ENCODE data around the gene EPHA8. TPM values are rescaled to one million over a fixed set of nuclear protein-coding genes. Genes with fewer than 3 reads are reported as not detected.

EPHA8 gene
- total and polyA plus RNA-seq, 9 of the 15 experiments (the other 6 are each of a cell fraction or from before 2014, with no cell fraction given): not detected

GRCh38 chr1:22553104-22553880, 10.0 kb upstream of the EPHA8 start:
- no peak for FAIRE-seq

GRCh38 chr1:22553991-22554522, 9.2 kb upstream of the EPHA8 start:
- no peaks in the 10 kb centered on the region for H3K36me3 ChIP-seq (ENCODE audit: control insufficient read depth, insufficient read depth, low read length)
- 0 out of 4 replicates have a peak overlapping the region, but pooled peaks of 1 of the 2 experiments have one; percentile 32 for H3K9ac ChIP-seq (ENCODE audit: insufficient read depth in 1 of 2, low read depth in 2 of 2, low read length in 2 of 2)
- H3K9me1 ChIP-seq (ENCODE audit: control insufficient read depth, insufficient read depth, low read length): no peaks in the 10 kb centered on the region
- FAIRE-seq (peak; percentile 56), DNase-seq (ENCODE audit: extremely low read depth in 1 of 4, low spot score in 3 of 4) (peak in 1 of 4 experiments; percentile 36), ATAC-seq (peak; percentile 67)
- POLR2A ChIA-PET: interaction anchor here (0.6 kb wide), 1 partner anchor 61 kb away, joined by 3 read pairs; no protein-coding TSS in a partner anchor
- no peaks in the 10 kb centered on the region for H3K9me3 ChIP-seq (replicated peaks; ENCODE audit: control insufficient read depth, insufficient read depth, low read depth, low read length)
- no peak overlapping the region for H3K4me3 ChIP-seq
- intact Hi-C loops (cut with micrococcal nuclease): no loop called here
- 0% methylated on average over 8 of the region's 8 CpGs for WGBS (ENCODE audit: insufficient coverage, low coverage, missing lambda C conversion rate)
- no peak overlapping the region for H3K27ac ChIP-seq (ENCODE audit: extremely low read depth, low read depth, low read length)
- H4K20me1 ChIP-seq (replicated peaks; ENCODE audit: control insufficient read depth, insufficient read depth, low read length): peaks cover 32% of the 10 kb centered on the region
- H3K4me2 ChIP-seq (ENCODE audit: insufficient read depth, low read length): no peak overlapping the region
- CTCF ChIA-PET (ENCODE audit: low intra/inter-chr PET ratio): no interaction called here
- in situ Hi-C loops (cut with MboI): no loop called here
- no peaks in the 10 kb centered on the region for H3K79me2 ChIP-seq (ENCODE audit: control insufficient read depth, insufficient read depth, low read length)
- H3K4me1 ChIP-seq (replicated peaks in 1 of 2; ENCODE audit: control insufficient read depth in 2 of 2, insufficient read depth in 2 of 2, low read length in 2 of 2): peaks cover 0 to 15% of the 10 kb centered on the region in 2 experiments; a peak in 1 of 5 replicates
- H3K27me3 ChIP-seq (ENCODE audit: control insufficient read depth in 2 of 2, insufficient read depth in 2 of 2, low read length in 2 of 2): peaks cover 52 to 85% of the 10 kb centered on the region in 2 experiments
- BruUV-seq (replicated peaks): no TSS peak
- no peak overlapping the region for H2AFZ ChIP-seq (ENCODE audit: low read depth, low read length)
- TF ChIP-seq MCM5 (IDR thresholded peaks at IDR 0.05; ENCODE audit: low read depth): no peak
- TF ChIP-seq ERF (CRISPR knock-in tag; IDR thresholded peaks at IDR 0.05): no peak
- TF ChIP-seq ZSCAN32 (CRISPR knock-in tag; IDR thresholded peaks at IDR 0.05): no peak
- TF ChIP-seq, protein P1, sequence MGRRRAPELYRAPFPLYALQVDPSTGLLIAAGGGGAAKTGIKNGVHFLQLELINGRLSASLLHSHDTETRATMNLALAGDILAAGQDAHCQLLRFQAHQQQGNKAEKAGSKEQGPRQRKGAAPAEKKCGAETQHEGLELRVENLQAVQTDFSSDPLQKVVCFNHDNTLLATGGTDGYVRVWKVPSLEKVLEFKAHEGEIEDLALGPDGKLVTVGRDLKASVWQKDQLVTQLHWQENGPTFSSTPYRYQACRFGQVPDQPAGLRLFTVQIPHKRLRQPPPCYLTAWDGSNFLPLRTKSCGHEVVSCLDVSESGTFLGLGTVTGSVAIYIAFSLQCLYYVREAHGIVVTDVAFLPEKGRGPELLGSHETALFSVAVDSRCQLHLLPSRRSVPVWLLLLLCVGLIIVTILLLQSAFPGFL (CRISPR knock-in tag; IDR thresholded peaks at IDR 0.05): no peak
- TF ChIP-seq SMARCA5 (IDR thresholded peaks at IDR 0.05): peak; percentile 67; the same call in 1 of the 2 replicates
- TF ChIP-seq, protein P2, sequence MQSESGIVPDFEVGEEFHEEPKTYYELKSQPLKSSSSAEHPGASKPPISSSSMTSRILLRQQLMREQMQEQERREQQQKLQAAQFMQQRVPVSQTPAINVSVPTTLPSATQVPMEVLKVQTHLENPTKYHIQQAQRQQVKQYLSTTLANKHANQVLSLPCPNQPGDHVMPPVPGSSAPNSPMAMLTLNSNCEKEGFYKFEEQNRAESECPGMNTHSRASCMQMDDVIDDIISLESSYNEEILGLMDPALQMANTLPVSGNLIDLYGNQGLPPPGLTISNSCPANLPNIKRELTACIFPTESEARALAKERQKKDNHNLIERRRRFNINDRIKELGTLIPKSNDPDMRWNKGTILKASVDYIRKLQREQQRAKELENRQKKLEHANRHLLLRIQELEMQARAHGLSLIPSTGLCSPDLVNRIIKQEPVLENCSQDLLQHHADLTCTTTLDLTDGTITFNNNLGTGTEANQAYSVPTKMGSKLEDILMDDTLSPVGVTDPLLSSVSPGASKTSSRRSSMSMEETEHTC (IDR thresholded peaks at IDR 0.05): no peak
- TF ChIP-seq SIN3A (IDR thresholded peaks at IDR 0.05; ENCODE audit: borderline replicate concordance in 2 of 2, control insufficient read depth in 1 of 2, low read depth in 2 of 2, low read length in 2 of 2): no peak
- no peak for TF ChIP-seq RNF2 (IDR thresholded peaks at IDR 0.05)
- no peak for TF ChIP-seq KLF13 (tag; IDR thresholded peaks at IDR 0.05; ENCODE audit: borderline replicate concordance, low read depth)
- no peak for TF ChIP-seq ZNF184 (CRISPR knock-in tag; IDR thresholded peaks at IDR 0.05)

More at GRCh38 chr1:22553104-22553880, 10.0 kb upstream of the EPHA8 start:
- 1% methylated on average over 18 of the region's 18 CpGs for WGBS (ENCODE audit: insufficient coverage, low coverage, missing lambda C conversion rate)
- H4K20me1 ChIP-seq (replicated peaks; ENCODE audit: control insufficient read depth, insufficient read depth, low read length): peaks cover 37% of the 10 kb centered on the region
- H3K36me3 ChIP-seq (ENCODE audit: control insufficient read depth, insufficient read depth, low read length): no peaks in the 10 kb centered on the region
- CTCF ChIA-PET (ENCODE audit: low intra/inter-chr PET ratio): no interaction called here
- DNase-seq (ENCODE audit: extremely low read depth in 1 of 4, low spot score in 3 of 4) (no peak), ATAC-seq (no peak)
- peaks cover 58 to 87% of the 10 kb centered on the region in 2 experiments for H3K27me3 ChIP-seq (ENCODE audit: control insufficient read depth in 2 of 2, insufficient read depth in 2 of 2, low read length in 2 of 2)
- TF ChIP-seq TCFL5 (CRISPR knock-in tag; conservative IDR thresholded peaks at IDR 0.05) (no peak), ZNF347 (CRISPR knock-in tag; IDR thresholded peaks at IDR 0.05; ENCODE audit: low read depth) (no peak), BDP1 (IDR thresholded peaks at IDR 0.05; ENCODE audit: insufficient read depth, insufficient read length) (no peak), KLF1 (tag; IDR thresholded peaks at IDR 0.05) (no peak), MTA2 (IDR thresholded peaks at IDR 0.05; ENCODE audit: low read depth) (no peak), ZNF436 (CRISPR knock-in tag; IDR thresholded peaks at IDR 0.05) (no peak)
- no peaks in the 10 kb centered on the region for H3K79me2 ChIP-seq (ENCODE audit: control insufficient read depth, insufficient read depth, low read length)
- no peak overlapping the region for H3K4me2 ChIP-seq (ENCODE audit: insufficient read depth, low read length)
- in situ Hi-C loops (cut with MboI): no loop called here
- 0 out of 4 replicates have a peak overlapping the region, but pooled peaks of 1 of the 2 experiments have one; percentile 55 for H3K9ac ChIP-seq (ENCODE audit: insufficient read depth in 1 of 2, low read depth in 2 of 2, low read length in 2 of 2)
- H3K9me1 ChIP-seq (ENCODE audit: control insufficient read depth, insufficient read depth, low read length): no peaks in the 10 kb centered on the region
- no TSS peak for BruUV-seq (replicated peaks)
- H3K9me3 ChIP-seq (replicated peaks; ENCODE audit: control insufficient read depth, insufficient read depth, low read depth, low read length): no peaks in the 10 kb centered on the region
- POLR2A ChIA-PET: interaction anchor here (0.5 to 1.0 kb wide), 3 partner anchors 23 to 77 kb away, joined by 3 read pairs; no protein-coding TSS in a partner anchor
- no peak overlapping the region for H3K4me3 ChIP-seq
- H2AFZ ChIP-seq (ENCODE audit: low read depth, low read length): no peak overlapping the region
- intact Hi-C loops (cut with micrococcal nuclease): no loop called here
- peaks cover 0 to 15% of the 10 kb centered on the region in 2 experiments; a peak in 1 of 5 replicates for H3K4me1 ChIP-seq (replicated peaks in 1 of 2; ENCODE audit: control insufficient read depth in 2 of 2, insufficient read depth in 2 of 2, low read length in 2 of 2)
- no peak overlapping the region for H3K27ac ChIP-seq (ENCODE audit: extremely low read depth, low read depth, low read length)

Measured in K562 (cell line).